ENCODE measurements around the gene NLRP1. TPM values are rescaled to one million over a fixed set of nuclear protein-coding genes. Genes with fewer than 3 reads are reported as not detected.

The NLRP1 gene
- total RNA-seq, 2 donors from 2014 or later, result 34.6 to 36.3 TPM

GRCh38 chr17:5510771-5511170 is 73.5 kb downstream of the NLRP1 start:
- ATAC-seq (no peak), DNase-seq (ENCODE audit: low spot score) (no peak)
- Mint-ChIP-seq H3K9me3 (peaks cover 5% of the 10 kb centered on the region), H3K4me1 (ENCODE audit: low read depth in 2 of 2) (peaks cover 27 to 30% of the 10 kb centered on the region in 2 donors), H3K27ac (no peak overlapping the region), H3K4me3 (no peak overlapping the region), H3K27me3 (no peaks in the 10 kb centered on the region), H3K36me3 (peaks cover 7% of the 10 kb centered on the region)

GRCh38 chr17:5509482-5509881 is 74.8 kb downstream of the NLRP1 start:
- Mint-ChIP-seq H3K27ac (no peak overlapping the region), H3K36me3 (peaks cover 7% of the 10 kb centered on the region), H3K9me3 (peaks cover 5% of the 10 kb centered on the region), H3K4me1 (ENCODE audit: low read depth in 2 of 2) (peaks cover 25 to 27% of the 10 kb centered on the region in 2 donors), H3K4me3 (no peak overlapping the region), H3K27me3 (no peaks in the 10 kb centered on the region)
- DNase-seq (ENCODE audit: low spot score) (no peak), ATAC-seq (no peak)

GRCh38 chr17:5508810-5509209 is 75.5 kb downstream of the NLRP1 start:
- H3K9me3 Mint-ChIP-seq, result peaks cover 5% of the 10 kb centered on the region
- no peak overlapping the region for H3K27ac Mint-ChIP-seq
- H3K27me3 Mint-ChIP-seq, result no peaks in the 10 kb centered on the region
- no peak overlapping the region for H3K4me3 Mint-ChIP-seq
- H3K4me1 Mint-ChIP-seq (ENCODE audit: low read depth in 2 of 2), result peaks cover 21 to 23% of the 10 kb centered on the region in 2 donors
- DNase-seq (ENCODE audit: low spot score), result no peak
- no peak for ATAC-seq
- H3K36me3 Mint-ChIP-seq, result peaks cover 7% of the 10 kb centered on the region

GRCh38 chr17:5506307-5506706 is 78.0 kb downstream of the NLRP1 start:
- Mint-ChIP-seq H3K4me1 (ENCODE audit: low read depth in 2 of 2) (peaks cover 10 to 14% of the 10 kb centered on the region in 2 donors), H3K27ac (no peak overlapping the region), H3K36me3 (peaks cover 7% of the 10 kb centered on the region), H3K9me3 (no peaks in the 10 kb centered on the region), H3K4me3 (no peak overlapping the region), H3K27me3 (no peaks in the 10 kb centered on the region)
- ATAC-seq, result no peak
- no peak for DNase-seq (ENCODE audit: low spot score)

GRCh38 chr17:5502552-5502951 is 81.8 kb downstream of the NLRP1 start:
- DNase-seq (ENCODE audit: low spot score), result no peak
- Mint-ChIP-seq H3K36me3 (peaks cover 7% of the 10 kb centered on the region), H3K4me1 (ENCODE audit: low read depth in 2 of 2) (peaks cover 24 to 28% of the 10 kb centered on the region in 2 donors), H3K27me3 (no peaks in the 10 kb centered on the region), H3K9me3 (no peaks in the 10 kb centered on the region), H3K4me3 (no peak overlapping the region), H3K27ac (no peak overlapping the region)
- ATAC-seq, result no peak

- no peak for ATAC-seq
- no peaks in the 10 kb centered on the region for H3K9me3 Mint-ChIP-seq
- no peak overlapping the region for H3K27ac Mint-ChIP-seq
- no peak for DNase-seq (ENCODE audit: low spot score)
- peaks cover 7% of the 10 kb centered on the region for H3K36me3 Mint-ChIP-seq
- peak overlapping the region; percentile 94 for H3K4me3 Mint-ChIP-seq
- H3K27me3 Mint-ChIP-seq, result no peaks in the 10 kb centered on the region
- H3K4me1 Mint-ChIP-seq (ENCODE audit: low read depth in 2 of 2), result peaks cover 28 to 29% of the 10 kb centered on the region in 2 donors
These were observed 82.6 kb downstream of the NLRP1 start for GRCh38 chr17:5501685-5502084.

- peaks cover 7% of the 10 kb centered on the region for H3K36me3 Mint-ChIP-seq
- peak overlapping the region; percentile 94 for H3K4me3 Mint-ChIP-seq
- DNase-seq (ENCODE audit: low spot score), result peak; percentile 82
- peak; percentile 87 to 92 for ATAC-seq
- H3K27ac Mint-ChIP-seq, result peak overlapping the region; percentile 33 to 42
- H3K9me3 Mint-ChIP-seq, result no peaks in the 10 kb centered on the region
- H3K4me1 Mint-ChIP-seq (ENCODE audit: low read depth in 2 of 2), result peaks cover 28 to 29% of the 10 kb centered on the region in 2 donors
- no peaks in the 10 kb centered on the region for H3K27me3 Mint-ChIP-seq
These were observed 83.5 kb downstream of the NLRP1 start for GRCh38 chr17:5500589-5501391.

- Mint-ChIP-seq H3K36me3 (peaks cover 7% of the 10 kb centered on the region), H3K9me3 (no peaks in the 10 kb centered on the region), H3K27me3 (no peaks in the 10 kb centered on the region), H3K4me3 (peak overlapping the region; percentile 94), H3K27ac (peak overlapping the region; percentile 33 to 42), H3K4me1 (ENCODE audit: low read depth in 2 of 2) (peaks cover 28 to 29% of the 10 kb centered on the region in 2 donors)
- no peak for DNase-seq (ENCODE audit: low spot score)
- no peak for ATAC-seq
These were observed 84.1 kb downstream of the NLRP1 start for GRCh38 chr17:5500247-5500588.

GRCh38 chr17:5499476-5500231 is 84.7 kb downstream of the NLRP1 start:
- Mint-ChIP-seq H3K27ac (peak overlapping the region in 1 of 2 donors; percentile 42), H3K36me3 (peaks cover 7% of the 10 kb centered on the region), H3K4me3 (peak overlapping the region; percentile 43), H3K4me1 (ENCODE audit: low read depth in 2 of 2) (peaks cover 28 to 29% of the 10 kb centered on the region in 2 donors), H3K9me3 (no peaks in the 10 kb centered on the region), H3K27me3 (no peaks in the 10 kb centered on the region)
- ATAC-seq (no peak), DNase-seq (ENCODE audit: low spot score) (no peak)

GRCh38 chr17:5492970-5493369 is 91.3 kb downstream of the NLRP1 start:
- H3K27me3 Mint-ChIP-seq, result no peaks in the 10 kb centered on the region
- H3K27ac Mint-ChIP-seq, result no peak overlapping the region
- no peaks in the 10 kb centered on the region for H3K9me3 Mint-ChIP-seq
- H3K4me3 Mint-ChIP-seq, result no peak overlapping the region
- H3K36me3 Mint-ChIP-seq, result peaks cover 19% of the 10 kb centered on the region
- peaks cover 9 to 11% of the 10 kb centered on the region in 2 donors for H3K4me1 Mint-ChIP-seq (ENCODE audit: low read depth in 2 of 2)
- DNase-seq (ENCODE audit: low spot score) (no peak), ATAC-seq (no peak)

- Mint-ChIP-seq H3K36me3 (peaks cover 36% of the 10 kb centered on the region), H3K27ac (peak overlapping the region; percentile 98 to 99), H3K4me3 (no peak overlapping the region), H3K9me3 (no peaks in the 10 kb centered on the region), H3K4me1 (ENCODE audit: low read depth in 2 of 2) (peaks cover 27 to 35% of the 10 kb centered on the region in 2 donors), H3K27me3 (no peaks in the 10 kb centered on the region)
- DNase-seq (ENCODE audit: low spot score), result no peak
- ATAC-seq, result no peak
These were observed 95.6 kb downstream of the NLRP1 start for GRCh38 chr17:5488752-5489151.

GRCh38 chr17:5486206-5487124 is 97.8 kb downstream of the NLRP1 start, which contains the start of gene MIS12:
Gene MIS12 (plus strand): TSS chr17:5486566. CDS start chr17:5488863, 2,297 bp downstream.
- ATAC-seq, result peak; percentile 92 to 95
- Mint-ChIP-seq H3K4me3 (peak within 1 kb of the TSS; percentile 98), H3K27me3 (no peaks in the 10 kb centered on the region), H3K9me3 (no peaks in the 10 kb centered on the region), H3K36me3 (peaks cover 37% of the 10 kb centered on the region), H3K4me1 (ENCODE audit: low read depth in 2 of 2) (peaks cover 35 to 40% of the 10 kb centered on the region in 2 donors), H3K27ac (peak within 1 kb of the TSS; percentile 98 to 99)
- peak; percentile 99 for DNase-seq (ENCODE audit: low spot score)

Data from natural killer cell treated with Interleukin-12 subunit alpha and Interleukin-12 subunit beta and Interleukin-15 and Interleukin-18, amount 100 ng/mL, for 72 hours (primary cell).